HepG2 (cell line): Measurements from ENCODE around the gene GTPBP6. TPM values are rescaled to one million over a fixed set of nuclear protein-coding genes. Genes with fewer than 3 reads are reported as not detected.

Experiments
- ADNP ChIP-seq: sonication (generic); formaldehyde crosslinking; IDR thresholded peaks from 2 replicates; pipeline ENCODE4 v1.4.0; 2020; ENCODE audit warnings: missing genetic modification reagents
- AGO2 ChIP-seq: fragments of 200-400 bp; formaldehyde crosslinking; optimal IDR thresholded peaks from 2 replicates; pipeline ENCODE3; 2017; ENCODE audit warnings: mild to moderate bottlenecking, low read depth, low read length, moderate library complexity
- ELF3 ChIP-seq: IDR thresholded peaks from 2 replicates; pipeline ENCODE4 v1.6.1; 2016; ENCODE audit warnings: missing genetic modification reagents, missing compliant biosample characterization
- IRF2 ChIP-seq: IDR thresholded peaks from 2 replicates; pipeline ENCODE4 v1.6.1; 2018; ENCODE audit warnings: missing genetic modification reagents, missing compliant biosample characterization
- NRL ChIP-seq: sonication (generic); formaldehyde crosslinking; IDR thresholded peaks from 2 replicates; pipeline ENCODE4 v1.5.0; 2020; ENCODE audit warnings: missing genetic modification reagents, mild to moderate bottlenecking, moderate library complexity, borderline replicate concordance
- REL ChIP-seq: sonication (generic); formaldehyde crosslinking; conservative IDR thresholded peaks from 2 replicates; pipeline ENCODE4 v1.8.0; 2022; ENCODE audit warnings: mild to moderate bottlenecking, missing genetic modification reagents, moderate library complexity
- SMC3 ChIP-seq: IDR thresholded peaks from 2 replicates; pipeline ENCODE4 v1.6.1; 2011; ENCODE audit warnings: low read length, improper control_type of control experiment
- ZNF253 ChIP-seq: sonication (generic); formaldehyde crosslinking; IDR thresholded peaks from 2 replicates; pipeline ENCODE4 v1.8.0; 2022; ENCODE audit warnings: mild to moderate bottlenecking, missing genetic modification reagents, borderline replicate concordance
- ZNF510 ChIP-seq: sonication (generic); formaldehyde crosslinking; IDR thresholded peaks from 2 replicates; pipeline ENCODE4 v1.4.0; 2020; ENCODE audit warnings: low read depth, mild to moderate bottlenecking, missing genetic modification reagents
- ZNF629 ChIP-seq: sonication (generic); formaldehyde crosslinking; conservative IDR thresholded peaks from 2 replicates; pipeline ENCODE4 v1.5.0; 2020; ENCODE audit warnings: missing genetic modification reagents
- ZNF644 ChIP-seq: IDR thresholded peaks from 2 replicates; pipeline ENCODE4 v1.6.1; 2016; ENCODE audit warnings: low read depth
- ZSCAN31 ChIP-seq: sonication (generic); formaldehyde crosslinking; IDR thresholded peaks from 2 replicates; pipeline ENCODE4 v1.5.0; 2020; ENCODE audit warnings: low read depth, mild to moderate bottlenecking, missing genetic modification reagents
- polyA plus RNA-seq, 8 experiments: library from polyadenylated mRNA; depleted of rRNA in 3 of 8; stranded (reverse) in 7 of 8; unstranded in 1 of 8; fragments of >200 nt; fragmentation: Illumina TruSeq in 4 of 8; extraction: Trizol in 4 of 8; gene quantifications; 2 replicates each; pipeline versions ENCODE4 v1.2.1 to v1.2.3, GENCODE V29; 2011 to 2016; ENCODE audit warnings: low read depth in 4 of 8, missing spikeins in 1 of 8, mixed read lengths in 1 of 8; ENCODE audit not compliant: insufficient read depth in 1 of 8
- total RNA-seq, 5 experiments: library from RNA; depleted of rRNA; stranded (reverse); fragments of >200 nt; fragmentation: Illumina TruSeq; extraction: Trizol; gene quantifications; 2 replicates each; pipeline ENCODE4 v1.2.3, GENCODE V29; 2016; ENCODE audit warnings: low read depth in 1 of 5
- TF ChIP-seq, protein P1 (sequence below): sonication (generic); formaldehyde crosslinking; conservative IDR thresholded peaks from 2 replicates; pipeline ENCODE4 v1.8.0; 2022; ENCODE audit warnings: missing genetic modification reagents
- TF ChIP-seq, protein P2 (sequence below): sonication (generic); formaldehyde crosslinking; conservative IDR thresholded peaks from 2 replicates; pipeline ENCODE4 v1.4.0; 2020; ENCODE audit warnings: mild to moderate bottlenecking, missing genetic modification reagents, moderate library complexity
- TF ChIP-seq, protein P3 (sequence below): sonication (generic); formaldehyde crosslinking; IDR thresholded peaks from 2 replicates; pipeline ENCODE4 v1.4.0; 2020; ENCODE audit warnings: missing genetic modification reagents, mild to moderate bottlenecking, borderline replicate concordance
- TF ChIP-seq, protein P4 (sequence below): sonication (generic); formaldehyde crosslinking; IDR thresholded peaks from 2 replicates; pipeline ENCODE4 v1.5.1; 2020; ENCODE audit warnings: missing genetic modification reagents, mild to moderate bottlenecking, borderline replicate concordance
- TF ChIP-seq, protein P5 (sequence below): sonication (generic); formaldehyde crosslinking; IDR thresholded peaks from 2 replicates; pipeline ENCODE4 v1.8.0; 2022; ENCODE audit warnings: mild to moderate bottlenecking, missing genetic modification reagents

Gene GTPBP6
- total and polyA plus RNA-seq, 2 of the 13 experiments (the other 11 are each of a cell fraction or from before 2014, with no cell fraction given) = 20.2 to 39.6 TPM

DNA sequence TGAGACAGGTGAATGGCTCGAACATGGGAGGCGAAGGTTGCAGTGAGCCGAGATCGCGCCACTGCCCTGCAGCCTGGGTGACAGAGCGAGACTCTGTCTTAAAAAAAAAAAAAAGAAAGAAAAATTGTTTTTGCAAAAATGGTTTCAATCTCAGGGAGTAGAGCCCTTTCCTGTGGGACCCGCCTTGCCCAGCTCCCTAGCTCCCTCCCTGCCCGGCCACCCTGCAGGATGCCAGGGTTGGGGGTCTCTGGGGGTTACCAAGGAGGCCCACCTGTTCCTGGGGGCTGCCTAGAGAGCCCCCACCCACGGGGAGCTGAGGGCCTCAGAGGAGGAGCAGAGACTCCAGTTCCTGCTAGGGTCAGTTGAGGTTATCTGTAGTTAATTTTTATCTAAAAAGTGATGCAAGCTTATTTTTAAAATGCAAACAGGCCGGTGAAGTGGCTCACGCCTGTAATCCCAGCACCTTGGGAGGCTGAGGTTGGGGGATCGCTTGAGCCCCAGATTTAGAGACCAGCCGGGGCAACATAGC, 56.2 kb downstream of the GTPBP6 start (continued):
- TF ChIP-seq, protein P1, sequence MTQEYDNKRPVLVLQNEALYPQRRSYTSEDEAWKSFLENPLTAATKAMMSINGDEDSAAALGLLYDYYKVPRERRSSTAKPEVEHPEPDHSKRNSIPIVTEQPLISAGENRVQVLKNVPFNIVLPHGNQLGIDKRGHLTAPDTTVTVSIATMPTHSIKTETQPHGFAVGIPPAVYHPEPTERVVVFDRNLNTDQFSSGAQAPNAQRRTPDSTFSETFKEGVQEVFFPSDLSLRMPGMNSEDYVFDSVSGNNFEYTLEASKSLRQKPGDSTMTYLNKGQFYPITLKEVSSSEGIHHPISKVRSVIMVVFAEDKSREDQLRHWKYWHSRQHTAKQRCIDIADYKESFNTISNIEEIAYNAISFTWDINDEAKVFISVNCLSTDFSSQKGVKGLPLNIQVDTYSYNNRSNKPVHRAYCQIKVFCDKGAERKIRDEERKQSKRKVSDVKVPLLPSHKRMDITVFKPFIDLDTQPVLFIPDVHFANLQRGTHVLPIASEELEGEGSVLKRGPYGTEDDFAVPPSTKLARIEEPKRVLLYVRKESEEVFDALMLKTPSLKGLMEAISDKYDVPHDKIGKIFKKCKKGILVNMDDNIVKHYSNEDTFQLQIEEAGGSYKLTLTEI (CRISPR knock-in tag) = no peak
- TF ChIP-seq NRL (CRISPR knock-in tag) = no peak
- TF ChIP-seq REL (CRISPR knock-in tag) = no peak
- TF ChIP-seq, protein P2, sequence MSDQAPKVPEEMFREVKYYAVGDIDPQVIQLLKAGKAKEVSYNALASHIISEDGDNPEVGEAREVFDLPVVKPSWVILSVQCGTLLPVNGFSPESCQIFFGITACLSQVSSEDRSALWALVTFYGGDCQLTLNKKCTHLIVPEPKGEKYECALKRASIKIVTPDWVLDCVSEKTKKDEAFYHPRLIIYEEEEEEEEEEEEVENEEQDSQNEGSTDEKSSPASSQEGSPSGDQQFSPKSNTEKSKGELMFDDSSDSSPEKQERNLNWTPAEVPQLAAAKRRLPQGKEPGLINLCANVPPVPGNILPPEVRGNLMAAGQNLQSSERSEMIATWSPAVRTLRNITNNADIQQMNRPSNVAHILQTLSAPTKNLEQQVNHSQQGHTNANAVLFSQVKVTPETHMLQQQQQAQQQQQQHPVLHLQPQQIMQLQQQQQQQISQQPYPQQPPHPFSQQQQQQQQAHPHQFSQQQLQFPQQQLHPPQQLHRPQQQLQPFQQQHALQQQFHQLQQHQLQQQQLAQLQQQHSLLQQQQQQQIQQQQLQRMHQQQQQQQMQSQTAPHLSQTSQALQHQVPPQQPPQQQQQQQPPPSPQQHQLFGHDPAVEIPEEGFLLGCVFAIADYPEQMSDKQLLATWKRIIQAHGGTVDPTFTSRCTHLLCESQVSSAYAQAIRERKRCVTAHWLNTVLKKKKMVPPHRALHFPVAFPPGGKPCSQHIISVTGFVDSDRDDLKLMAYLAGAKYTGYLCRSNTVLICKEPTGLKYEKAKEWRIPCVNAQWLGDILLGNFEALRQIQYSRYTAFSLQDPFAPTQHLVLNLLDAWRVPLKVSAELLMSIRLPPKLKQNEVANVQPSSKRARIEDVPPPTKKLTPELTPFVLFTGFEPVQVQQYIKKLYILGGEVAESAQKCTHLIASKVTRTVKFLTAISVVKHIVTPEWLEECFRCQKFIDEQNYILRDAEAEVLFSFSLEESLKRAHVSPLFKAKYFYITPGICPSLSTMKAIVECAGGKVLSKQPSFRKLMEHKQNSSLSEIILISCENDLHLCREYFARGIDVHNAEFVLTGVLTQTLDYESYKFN (CRISPR knock-in tag) = peak; percentile 88
- TF ChIP-seq SMC3 = no peak
- TF ChIP-seq ZNF510 (CRISPR knock-in tag) = no peak
- TF ChIP-seq, protein P3, sequence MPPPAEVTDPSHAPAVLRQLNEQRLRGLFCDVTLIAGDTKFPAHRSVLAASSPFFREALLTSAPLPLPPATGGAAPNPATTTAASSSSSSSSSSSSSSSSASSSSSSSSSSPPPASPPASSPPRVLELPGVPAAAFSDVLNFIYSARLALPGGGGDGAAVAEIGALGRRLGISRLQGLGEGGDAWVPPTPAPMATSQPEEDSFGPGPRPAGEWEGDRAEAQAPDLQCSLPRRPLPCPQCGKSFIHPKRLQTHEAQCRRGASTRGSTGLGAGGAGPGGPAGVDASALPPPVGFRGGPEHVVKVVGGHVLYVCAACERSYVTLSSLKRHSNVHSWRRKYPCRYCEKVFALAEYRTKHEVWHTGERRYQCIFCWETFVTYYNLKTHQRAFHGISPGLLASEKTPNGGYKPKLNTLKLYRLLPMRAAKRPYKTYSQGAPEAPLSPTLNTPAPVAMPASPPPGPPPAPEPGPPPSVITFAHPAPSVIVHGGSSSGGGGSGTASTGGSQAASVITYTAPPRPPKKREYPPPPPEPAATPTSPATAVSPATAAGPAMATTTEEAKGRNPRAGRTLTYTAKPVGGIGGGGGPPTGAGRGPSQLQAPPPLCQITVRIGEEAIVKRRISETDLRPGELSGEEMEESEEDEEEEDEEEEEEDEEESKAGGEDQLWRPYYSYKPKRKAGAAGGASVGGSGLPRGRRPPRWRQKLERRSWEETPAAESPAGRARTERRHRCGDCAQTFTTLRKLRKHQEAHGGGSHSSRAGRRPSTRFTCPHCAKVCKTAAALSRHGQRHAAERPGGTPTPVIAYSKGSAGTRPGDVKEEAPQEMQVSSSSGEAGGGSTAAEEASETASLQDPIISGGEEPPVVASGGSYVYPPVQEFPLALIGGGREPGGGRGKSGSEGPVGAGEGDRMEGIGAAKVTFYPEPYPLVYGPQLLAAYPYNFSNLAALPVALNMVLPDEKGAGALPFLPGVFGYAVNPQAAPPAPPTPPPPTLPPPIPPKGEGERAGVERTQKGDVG (CRISPR knock-in tag) = no peak
- no peak for TF ChIP-seq ZSCAN31 (CRISPR knock-in tag)
- TF ChIP-seq ZNF629 = no peak
- TF ChIP-seq ZNF253 = no peak
- TF ChIP-seq AGO2 = peak; percentile 42
- TF ChIP-seq ELF3 (CRISPR knock-in tag) = no peak; the same call in 1 of the 2 replicates
- TF ChIP-seq ADNP = no peak
- TF ChIP-seq ZNF644 (CRISPR knock-in tag) = no peak
- TF ChIP-seq, protein P4, sequence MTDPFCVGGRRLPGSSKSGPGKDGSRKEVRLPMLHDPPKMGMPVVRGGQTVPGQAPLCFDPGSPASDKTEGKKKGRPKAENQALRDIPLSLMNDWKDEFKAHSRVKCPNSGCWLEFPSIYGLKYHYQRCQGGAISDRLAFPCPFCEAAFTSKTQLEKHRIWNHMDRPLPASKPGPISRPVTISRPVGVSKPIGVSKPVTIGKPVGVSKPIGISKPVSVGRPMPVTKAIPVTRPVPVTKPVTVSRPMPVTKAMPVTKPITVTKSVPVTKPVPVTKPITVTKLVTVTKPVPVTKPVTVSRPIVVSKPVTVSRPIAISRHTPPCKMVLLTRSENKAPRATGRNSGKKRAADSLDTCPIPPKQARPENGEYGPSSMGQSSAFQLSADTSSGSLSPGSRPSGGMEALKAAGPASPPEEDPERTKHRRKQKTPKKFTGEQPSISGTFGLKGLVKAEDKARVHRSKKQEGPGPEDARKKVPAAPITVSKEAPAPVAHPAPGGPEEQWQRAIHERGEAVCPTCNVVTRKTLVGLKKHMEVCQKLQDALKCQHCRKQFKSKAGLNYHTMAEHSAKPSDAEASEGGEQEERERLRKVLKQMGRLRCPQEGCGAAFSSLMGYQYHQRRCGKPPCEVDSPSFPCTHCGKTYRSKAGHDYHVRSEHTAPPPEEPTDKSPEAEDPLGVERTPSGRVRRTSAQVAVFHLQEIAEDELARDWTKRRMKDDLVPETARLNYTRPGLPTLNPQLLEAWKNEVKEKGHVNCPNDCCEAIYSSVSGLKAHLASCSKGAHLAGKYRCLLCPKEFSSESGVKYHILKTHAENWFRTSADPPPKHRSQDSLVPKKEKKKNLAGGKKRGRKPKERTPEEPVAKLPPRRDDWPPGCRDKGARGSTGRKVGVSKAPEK (CRISPR knock-in tag) = no peak
- TF ChIP-seq, protein P5, sequence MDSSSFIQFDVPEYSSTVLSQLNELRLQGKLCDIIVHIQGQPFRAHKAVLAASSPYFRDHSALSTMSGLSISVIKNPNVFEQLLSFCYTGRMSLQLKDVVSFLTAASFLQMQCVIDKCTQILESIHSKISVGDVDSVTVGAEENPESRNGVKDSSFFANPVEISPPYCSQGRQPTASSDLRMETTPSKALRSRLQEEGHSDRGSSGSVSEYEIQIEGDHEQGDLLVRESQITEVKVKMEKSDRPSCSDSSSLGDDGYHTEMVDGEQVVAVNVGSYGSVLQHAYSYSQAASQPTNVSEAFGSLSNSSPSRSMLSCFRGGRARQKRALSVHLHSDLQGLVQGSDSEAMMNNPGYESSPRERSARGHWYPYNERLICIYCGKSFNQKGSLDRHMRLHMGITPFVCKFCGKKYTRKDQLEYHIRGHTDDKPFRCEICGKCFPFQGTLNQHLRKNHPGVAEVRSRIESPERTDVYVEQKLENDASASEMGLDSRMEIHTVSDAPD (CRISPR knock-in tag) = no peak
- no peak for TF ChIP-seq IRF2 (CRISPR knock-in tag)
